Measurements from ENCODE around the gene BUB1B. TPM values are rescaled to one million over a fixed set of nuclear protein-coding genes. Genes with fewer than 3 reads are reported as not detected.
"Not testable (repeated sequence)": the region's sequence is repeated elsewhere in the genome, so short reads cannot be mapped to it uniquely, and the experiment has no call there.

Gene BUB1B
- total RNA-seq, 3 donors from 2014 or later (not counting 1 experiment from before 2014, with no cell fraction given), result 0.75 to 2.4 (median 1.9) TPM

DNA sequence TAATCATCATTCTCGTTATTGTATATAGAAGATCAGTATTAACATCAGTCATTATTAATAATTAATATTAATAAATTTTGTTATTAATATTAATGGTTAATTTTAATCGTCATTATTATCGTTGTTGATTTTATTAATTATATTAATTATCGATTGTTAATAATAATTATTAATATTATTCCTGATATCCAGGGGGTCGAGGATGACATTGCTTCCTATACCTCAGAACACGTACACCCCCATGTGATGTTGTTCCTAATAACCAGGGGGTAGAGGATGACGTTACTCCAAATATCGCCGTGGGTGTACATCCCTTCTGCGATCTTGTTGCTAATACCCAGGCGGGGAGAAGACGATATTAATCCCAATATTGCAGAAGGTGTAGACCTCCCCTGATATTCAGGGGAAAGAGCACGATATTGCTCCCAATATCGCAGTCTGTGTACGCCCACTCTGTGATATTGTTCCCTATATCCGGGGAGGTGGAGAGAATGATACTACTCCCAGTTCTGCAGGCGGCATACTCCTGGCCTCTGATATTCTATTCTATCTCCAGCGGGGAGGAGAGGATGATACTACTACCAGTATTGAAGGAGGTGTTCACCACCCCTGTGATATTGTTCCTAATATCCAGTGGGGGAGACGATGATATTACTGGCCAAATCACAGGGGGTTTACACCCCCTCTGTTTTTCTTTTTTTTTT, 29.9 kb upstream of the BUB1B start:
- TF ChIP-seq, protein P1, sequence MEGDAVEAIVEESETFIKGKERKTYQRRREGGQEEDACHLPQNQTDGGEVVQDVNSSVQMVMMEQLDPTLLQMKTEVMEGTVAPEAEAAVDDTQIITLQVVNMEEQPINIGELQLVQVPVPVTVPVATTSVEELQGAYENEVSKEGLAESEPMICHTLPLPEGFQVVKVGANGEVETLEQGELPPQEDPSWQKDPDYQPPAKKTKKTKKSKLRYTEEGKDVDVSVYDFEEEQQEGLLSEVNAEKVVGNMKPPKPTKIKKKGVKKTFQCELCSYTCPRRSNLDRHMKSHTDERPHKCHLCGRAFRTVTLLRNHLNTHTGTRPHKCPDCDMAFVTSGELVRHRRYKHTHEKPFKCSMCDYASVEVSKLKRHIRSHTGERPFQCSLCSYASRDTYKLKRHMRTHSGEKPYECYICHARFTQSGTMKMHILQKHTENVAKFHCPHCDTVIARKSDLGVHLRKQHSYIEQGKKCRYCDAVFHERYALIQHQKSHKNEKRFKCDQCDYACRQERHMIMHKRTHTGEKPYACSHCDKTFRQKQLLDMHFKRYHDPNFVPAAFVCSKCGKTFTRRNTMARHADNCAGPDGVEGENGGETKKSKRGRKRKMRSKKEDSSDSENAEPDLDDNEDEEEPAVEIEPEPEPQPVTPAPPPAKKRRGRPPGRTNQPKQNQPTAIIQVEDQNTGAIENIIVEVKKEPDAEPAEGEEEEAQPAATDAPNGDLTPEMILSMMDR (IDR thresholded peaks at IDR 0.05), result no peak
- Mint-ChIP-seq H3K4me1 (no peaks in the 10 kb centered on the region), H3K36me3 (no peaks in the 10 kb centered on the region), H3K27ac (no peak overlapping the region), H3K27me3 (ENCODE audit: low read depth in 2 of 2) (peaks cover 4 to 15% of the 10 kb centered on the region in 2 donors), H3K9me3 (no peaks in the 10 kb centered on the region), H3K4me3 (no peak overlapping the region)
- H3K4me3 ChIP-seq (ENCODE audit: low read length), result no peak overlapping the region
- no peaks in the 10 kb centered on the region for H3K9me3 ChIP-seq (ENCODE audit: control insufficient read depth, insufficient read depth, low read length)
- no peak overlapping the region for H3K27ac ChIP-seq (ENCODE audit: low read length)
- H3K36me3 ChIP-seq (ENCODE audit: control insufficient read depth, insufficient read depth, low read length), result no peaks in the 10 kb centered on the region
- intact Hi-C loops (cut with micrococcal nuclease), result no loop called here
- 94% methylated on average over 11 of the region's 19 CpGs for WGBS (ENCODE audit: insufficient coverage)
- no peak for DNase-seq
- ATAC-seq, result no peak
- no peaks in the 10 kb centered on the region for H3K4me1 ChIP-seq (ENCODE audit: control insufficient read depth, insufficient read depth, low read length)
- H3K27me3 ChIP-seq (ENCODE audit: control insufficient read depth, insufficient read depth, low read length), result no peaks in the 10 kb centered on the region

DNA sequence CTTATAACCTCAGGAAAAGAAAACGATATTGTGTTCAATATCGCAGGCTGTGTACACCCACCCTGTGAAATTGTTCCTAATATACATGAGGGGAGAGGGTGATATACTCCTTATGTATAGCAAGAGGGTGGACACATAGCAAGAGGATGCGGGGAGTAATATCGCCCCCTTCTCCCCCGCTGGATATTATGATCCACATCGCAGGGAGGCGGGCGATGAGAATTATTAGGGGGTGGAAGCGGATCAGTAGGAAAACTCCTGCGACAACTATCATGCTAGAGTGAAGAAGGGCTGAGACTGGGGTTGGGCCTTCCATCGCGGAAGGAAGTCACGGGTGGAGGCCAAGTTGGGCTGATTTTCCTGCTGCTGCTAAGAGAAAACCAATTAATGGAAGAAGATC, 27.3 kb upstream of the BUB1B start:
- ATAC-seq, result no peak
- 97% methylated on average over 13 of the region's 13 CpGs for WGBS (ENCODE audit: insufficient coverage)
- Histone ChIP-seq H3K27me3 (ENCODE audit: control insufficient read depth, insufficient read depth, low read length) (no peaks in the 10 kb centered on the region), H3K4me1 (ENCODE audit: control insufficient read depth, insufficient read depth, low read length) (no peaks in the 10 kb centered on the region), H3K27ac (ENCODE audit: low read length) (no peak overlapping the region), H3K36me3 (ENCODE audit: control insufficient read depth, insufficient read depth, low read length) (no peaks in the 10 kb centered on the region), H3K9me3 (ENCODE audit: control insufficient read depth, insufficient read depth, low read length) (no peaks in the 10 kb centered on the region), H3K4me3 (ENCODE audit: low read length) (no peak overlapping the region)
- Mint-ChIP-seq H3K27ac (no peak overlapping the region), H3K36me3 (no peaks in the 10 kb centered on the region), H3K27me3 (ENCODE audit: low read depth in 2 of 2) (peaks cover 4 to 7% of the 10 kb centered on the region in 2 donors), H3K4me3 (no peak overlapping the region), H3K4me1 (no peaks in the 10 kb centered on the region), H3K9me3 (no peaks in the 10 kb centered on the region)
- no peak for DNase-seq
- TF ChIP-seq, protein P1 (IDR thresholded peaks at IDR 0.05), result no peak
- intact Hi-C loops (cut with micrococcal nuclease), result no loop called here

DNA sequence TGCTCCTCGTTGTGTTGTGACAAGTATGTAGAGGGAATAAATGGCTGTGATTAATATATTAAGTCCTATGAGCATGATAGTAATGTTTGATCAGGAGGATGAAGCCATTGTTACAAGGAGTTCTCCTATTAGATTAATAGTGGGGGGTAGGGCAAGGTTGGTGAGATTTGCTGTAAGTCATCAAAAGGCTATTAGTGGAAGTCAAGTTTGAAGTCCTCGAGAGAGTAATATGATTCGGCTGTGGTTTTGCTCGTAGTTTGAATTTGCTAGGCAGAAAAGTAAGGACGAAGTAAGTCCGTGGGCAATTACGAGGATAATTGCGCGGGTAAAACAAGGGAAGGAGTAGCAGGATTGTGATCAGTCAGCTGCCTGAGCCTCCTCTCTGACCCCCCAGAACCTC, 26.0 kb upstream of the BUB1B start:
- no peaks in the 10 kb centered on the region for H3K4me1 Mint-ChIP-seq
- Histone ChIP-seq H3K9me3 (ENCODE audit: control insufficient read depth, insufficient read depth, low read length) (no peaks in the 10 kb centered on the region), H3K4me1 (ENCODE audit: control insufficient read depth, insufficient read depth, low read length) (no peaks in the 10 kb centered on the region), H3K4me3 (ENCODE audit: low read length) (no peak overlapping the region), H3K36me3 (ENCODE audit: control insufficient read depth, insufficient read depth, low read length) (no peaks in the 10 kb centered on the region), H3K27me3 (ENCODE audit: control insufficient read depth, insufficient read depth, low read length) (no peaks in the 10 kb centered on the region), H3K27ac (ENCODE audit: low read length) (no peak overlapping the region)
- H3K4me3 Mint-ChIP-seq, result no peak overlapping the region
- DNase-seq (no peak), ATAC-seq (no peak)
- H3K27me3 Mint-ChIP-seq (ENCODE audit: low read depth in 2 of 2), result peaks cover 0 to 4% of the 10 kb centered on the region in 2 donors
- intact Hi-C loops (cut with micrococcal nuclease), result no loop called here
- H3K36me3 Mint-ChIP-seq, result no peaks in the 10 kb centered on the region
- TF ChIP-seq, protein P1 (IDR thresholded peaks at IDR 0.05), result no peak
- no peak overlapping the region for H3K27ac Mint-ChIP-seq
- H3K9me3 Mint-ChIP-seq, result no peaks in the 10 kb centered on the region
- WGBS (ENCODE audit: insufficient coverage), result 91% methylated on average over 9 of the region's 9 CpGs

DNA sequence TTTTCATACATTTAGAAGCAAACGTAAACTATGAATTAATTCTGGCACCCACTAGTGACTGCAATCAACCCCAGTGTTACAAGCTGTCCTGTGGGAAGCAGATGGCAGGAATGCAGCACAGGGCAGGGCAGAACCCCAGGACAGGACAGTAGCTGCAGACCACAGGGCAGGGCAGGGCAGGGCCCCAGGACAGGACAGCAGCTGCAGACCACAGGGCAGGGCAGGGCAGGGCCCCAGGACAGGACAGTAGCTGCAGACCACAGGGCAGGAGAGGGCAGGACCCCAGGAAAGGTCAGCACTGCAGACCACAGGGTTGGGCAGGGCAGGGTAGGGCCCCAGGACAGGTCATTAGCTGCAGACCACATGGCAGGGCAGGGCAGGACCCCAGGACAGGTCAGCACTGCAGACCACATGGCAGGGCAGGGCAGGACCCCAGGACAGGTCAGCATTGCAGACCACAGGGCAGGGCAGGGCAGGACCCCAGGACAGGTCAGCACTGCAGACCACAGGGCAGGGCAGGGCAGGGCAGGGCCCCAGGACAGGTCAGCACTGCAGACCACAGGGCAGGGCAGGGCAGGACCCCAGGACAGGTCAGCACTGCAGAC, 24.9 kb upstream of the BUB1B start:
- H3K36me3 ChIP-seq (ENCODE audit: control insufficient read depth, insufficient read depth, low read length); H3K4me3 Mint-ChIP-seq; intact Hi-C loops (cut with micrococcal nuclease); DNase-seq; H3K9me3 ChIP-seq (ENCODE audit: control insufficient read depth, insufficient read depth, low read length); H3K4me1 Mint-ChIP-seq; H3K27me3 ChIP-seq (ENCODE audit: control insufficient read depth, insufficient read depth, low read length); ATAC-seq; H3K9me3 Mint-ChIP-seq; H3K27me3 Mint-ChIP-seq (ENCODE audit: low read depth in 2 of 2); H3K36me3 Mint-ChIP-seq; H3K27ac ChIP-seq (ENCODE audit: low read length); H3K4me3 ChIP-seq (ENCODE audit: low read length); H3K27ac Mint-ChIP-seq; H3K4me1 ChIP-seq (ENCODE audit: control insufficient read depth, insufficient read depth, low read length): not testable (repeated sequence)
- 83% methylated on average over 1 of the region's 1 CpG for WGBS (ENCODE audit: insufficient coverage)

Measured in natural killer cell (primary cell).